Measurements from ENCODE around the gene AREG.

- TF ChIP-seq REST (IDR thresholded peaks at IDR 0.05; ENCODE audit: unreplicated experiment) (no peak), EZH2 (IDR thresholded peaks at IDR 0.05; ENCODE audit: low read depth, unreplicated experiment) (no peak), CTCF (conservative IDR thresholded peaks at IDR 0.05; ENCODE audit: low read depth in 2 of 2) (no peak), POLR2AphosphoS5 (IDR thresholded peaks at IDR 0.05; ENCODE audit: low read depth) (no peak), CREB1 (CRISPR knock-in tag; IDR thresholded peaks at IDR 0.05; ENCODE audit: low read depth) (no peak), JUNB (IDR thresholded peaks at IDR 0.05; ENCODE audit: unreplicated experiment) (no peak), ZNF114 (CRISPR knock-in tag; IDR thresholded peaks at IDR 0.05) (no peak), EZH2phosphoT487 (IDR thresholded peaks at IDR 0.05; ENCODE audit: unreplicated experiment) (no peak), STAT1 (IDR thresholded peaks at IDR 0.05; ENCODE audit: unreplicated experiment) (no peak), ETS1 (IDR thresholded peaks at IDR 0.05) (no peak)
These were observed 35.3 kb downstream of the AREG start for GRCh38 chr4:74480267-74480666.
